ENCODE results near the gene FOXA1.

DNA sequence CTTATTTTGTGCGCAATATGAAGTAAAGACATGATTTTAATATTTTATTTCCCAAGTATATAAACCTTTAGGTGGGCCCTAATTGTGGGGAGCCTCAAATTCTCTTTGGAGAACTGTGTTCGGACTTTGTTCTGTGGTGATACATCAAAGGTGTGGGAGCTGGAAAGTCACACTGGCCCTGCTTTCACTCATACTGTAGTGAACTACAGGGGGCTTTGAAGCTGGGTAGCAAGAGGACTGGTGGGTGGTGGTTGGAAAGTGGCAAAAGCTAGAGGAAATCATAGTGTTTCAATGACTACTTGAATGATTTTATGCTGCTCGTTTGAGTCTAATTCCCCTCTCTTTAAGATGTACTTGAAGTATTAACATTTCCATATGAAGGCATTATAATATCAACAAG is 13.6 kb upstream of the FOXA1 start:
- no peak for TF ChIP-seq CTCF (IDR thresholded peaks at IDR 0.05)
- no peak for TF ChIP-seq POLR2AphosphoS5 (IDR thresholded peaks at IDR 0.05)
- no peak for TF ChIP-seq POLR2A (IDR thresholded peaks at IDR 0.05)
